ENCODE measurements around the gene MYO3B.

- TF ChIP-seq CTCF (IDR thresholded peaks at IDR 0.05; ENCODE audit: low read length) (no peak), EZH2 (optimal IDR thresholded peaks at IDR 0.05; ENCODE audit: low read depth, low read length) (no peak), EZH2phosphoT487 (IDR thresholded peaks at IDR 0.05; ENCODE audit: low read length) (no peak)
These were observed 320.7 kb downstream of the MYO3B start for GRCh38 chr2:170498619-170499018.
